ENCODE results near the gene ACE2. TPM values are rescaled to one million over a fixed set of nuclear protein-coding genes. Genes with fewer than 3 reads are reported as not detected.

ACE2 gene
- polyA plus RNA-seq, 1 donor: 428 TPM

DNA sequence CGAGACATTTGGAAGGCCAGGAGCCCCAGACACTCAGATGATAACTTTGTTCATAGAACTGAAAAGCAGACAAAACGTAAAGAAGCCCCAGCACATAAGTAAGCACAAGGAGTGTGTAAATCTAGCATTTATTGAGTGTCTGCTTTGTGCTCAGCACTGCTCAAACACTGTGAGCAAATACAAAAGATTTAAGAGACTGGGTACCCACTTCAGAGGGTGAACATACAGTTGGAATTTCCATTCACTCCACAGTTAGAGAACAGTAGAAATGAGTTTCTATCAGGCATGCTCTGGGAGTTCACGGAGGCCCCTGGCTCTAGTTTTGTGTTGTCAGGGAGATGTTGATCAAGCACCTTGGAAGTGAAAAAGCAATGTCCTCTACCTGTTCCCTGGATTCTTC, 39.8 kb downstream of the ACE2 start:
- Histone ChIP-seq H3K27ac (ENCODE audit: low read length) (no peak overlapping the region), H3K27me3 (ENCODE audit: control insufficient read depth, insufficient read depth, low read length) (no peaks in the 10 kb centered on the region), H3K36me3 (ENCODE audit: control insufficient read depth, insufficient read depth, low read length) (peaks cover 7% of the 10 kb centered on the region), H3K4me3 (ENCODE audit: low read length) (no peak overlapping the region), H3K4me1 (ENCODE audit: control insufficient read depth, insufficient read depth, low read length) (no peaks in the 10 kb centered on the region), H3K9me3 (ENCODE audit: control insufficient read depth, low read depth, low read length) (no peaks in the 10 kb centered on the region)
- no peak for DNase-seq
- WGBS (ENCODE audit: insufficient coverage, low lambda C conversion rate): 80% methylated on average over 1 of the region's 3 CpGs

DNA sequence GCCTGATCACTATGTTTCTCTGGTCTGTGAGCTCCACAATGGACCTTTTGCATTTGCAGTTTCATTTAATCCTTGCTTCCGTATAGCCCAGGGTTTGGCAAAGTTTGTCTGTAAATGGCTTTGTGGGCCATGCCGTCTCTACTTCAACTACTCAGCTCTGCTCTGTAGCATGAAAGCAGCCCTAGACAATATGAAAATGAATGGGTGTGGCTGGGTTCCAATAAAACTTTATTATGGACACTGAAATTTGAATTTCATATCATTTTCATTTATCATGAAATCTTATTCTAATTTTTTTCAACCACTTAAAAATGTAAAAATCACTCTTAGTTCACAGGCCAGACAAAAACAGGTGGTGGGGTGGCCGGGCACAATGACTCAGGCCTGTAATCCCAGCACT, 41.5 kb downstream of the ACE2 start:
- H3K4me3 ChIP-seq (ENCODE audit: low read length): no peak overlapping the region
- no peaks in the 10 kb centered on the region for H3K4me1 ChIP-seq (ENCODE audit: control insufficient read depth, insufficient read depth, low read length)
- H3K27ac ChIP-seq (ENCODE audit: low read length): no peak overlapping the region
- peaks cover 2% of the 10 kb centered on the region for H3K36me3 ChIP-seq (ENCODE audit: control insufficient read depth, insufficient read depth, low read length)
- H3K27me3 ChIP-seq (ENCODE audit: control insufficient read depth, insufficient read depth, low read length): no peaks in the 10 kb centered on the region
- no CpG with 5 or more reads among the region's 3 CpGs for WGBS (ENCODE audit: insufficient coverage, low lambda C conversion rate)
- no peaks in the 10 kb centered on the region for H3K9me3 ChIP-seq (ENCODE audit: control insufficient read depth, low read depth, low read length)
- DNase-seq: no peak

DNA sequence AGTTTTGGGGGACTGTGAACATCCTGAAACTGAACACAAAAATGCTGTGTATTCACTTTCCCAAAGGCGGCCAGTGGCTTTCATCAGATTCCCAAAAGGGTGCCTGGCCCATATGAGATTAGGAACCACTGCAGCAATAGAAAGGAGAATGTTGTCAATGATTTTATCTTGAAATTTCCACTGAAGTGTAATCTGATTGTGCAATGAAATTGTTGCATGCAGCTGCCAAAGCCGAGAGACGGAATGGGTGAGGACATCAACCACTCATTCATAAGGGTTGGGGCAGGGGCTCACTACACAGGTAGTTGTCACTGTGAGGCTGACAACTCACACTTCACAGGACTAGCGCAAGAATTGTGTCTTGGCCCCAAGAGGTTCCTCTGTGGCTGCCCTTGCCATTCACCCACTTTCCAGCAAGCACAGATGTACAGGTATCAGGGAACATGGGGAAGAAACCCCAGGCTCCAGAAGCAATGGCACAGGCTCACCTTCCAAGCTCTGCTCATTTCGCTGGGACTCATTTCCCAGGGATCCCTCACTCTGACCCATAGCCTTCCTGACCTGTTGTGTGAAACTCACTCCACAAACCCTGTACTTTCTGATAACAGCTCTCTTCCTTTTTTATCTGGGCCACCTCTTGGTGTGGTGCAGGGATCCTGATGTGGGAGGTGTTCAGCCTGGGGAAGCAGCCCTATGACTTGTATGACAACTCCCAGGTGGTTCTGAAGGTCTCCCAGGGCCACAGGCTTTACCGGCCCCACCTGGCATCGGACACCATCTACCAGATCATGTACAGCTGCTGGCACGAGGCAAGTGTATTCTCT, 51.4 kb downstream of the ACE2 start:
- DNase-seq: no peak
- no CpG with 5 or more reads among the region's 8 CpGs for WGBS (ENCODE audit: insufficient coverage, low lambda C conversion rate)
- Histone ChIP-seq H3K4me1 (ENCODE audit: control insufficient read depth, insufficient read depth, low read length) (no peaks in the 10 kb centered on the region), H3K36me3 (ENCODE audit: control insufficient read depth, insufficient read depth, low read length) (no peaks in the 10 kb centered on the region), H3K9me3 (ENCODE audit: control insufficient read depth, low read depth, low read length) (no peaks in the 10 kb centered on the region), H3K27me3 (ENCODE audit: control insufficient read depth, insufficient read depth, low read length) (no peaks in the 10 kb centered on the region), H3K27ac (ENCODE audit: low read length) (no peak overlapping the region), H3K4me3 (ENCODE audit: low read length) (no peak overlapping the region)

DNA sequence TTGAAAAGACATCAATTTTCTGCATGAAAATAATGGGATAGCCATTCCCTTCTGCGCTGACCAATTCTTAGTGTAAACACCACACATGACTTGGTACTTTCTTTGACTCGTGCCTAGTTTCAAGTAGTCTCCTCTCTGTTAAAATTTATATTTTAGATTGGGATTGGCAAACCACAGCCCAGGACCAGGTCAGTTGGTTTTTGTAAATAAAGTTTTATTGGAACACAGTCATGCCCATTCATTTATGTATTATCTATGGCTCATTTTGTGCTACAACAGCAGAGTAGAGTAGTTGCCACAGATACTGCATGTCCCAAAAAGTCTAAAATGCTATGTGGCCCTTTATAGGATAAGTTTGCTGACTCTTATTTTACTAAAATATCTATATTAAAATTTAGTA, 53.4 kb downstream of the ACE2 start:
- Histone ChIP-seq H3K36me3 (ENCODE audit: control insufficient read depth, insufficient read depth, low read length) (no peaks in the 10 kb centered on the region), H3K27ac (ENCODE audit: low read length) (no peak overlapping the region), H3K4me3 (ENCODE audit: low read length) (no peak overlapping the region), H3K27me3 (ENCODE audit: control insufficient read depth, insufficient read depth, low read length) (no peaks in the 10 kb centered on the region), H3K9me3 (ENCODE audit: control insufficient read depth, low read depth, low read length) (no peaks in the 10 kb centered on the region), H3K4me1 (ENCODE audit: control insufficient read depth, insufficient read depth, low read length) (no peaks in the 10 kb centered on the region)
- WGBS (ENCODE audit: insufficient coverage, low lambda C conversion rate): no CpG with 5 or more reads among the region's 2 CpGs
- no peak for DNase-seq

DNA sequence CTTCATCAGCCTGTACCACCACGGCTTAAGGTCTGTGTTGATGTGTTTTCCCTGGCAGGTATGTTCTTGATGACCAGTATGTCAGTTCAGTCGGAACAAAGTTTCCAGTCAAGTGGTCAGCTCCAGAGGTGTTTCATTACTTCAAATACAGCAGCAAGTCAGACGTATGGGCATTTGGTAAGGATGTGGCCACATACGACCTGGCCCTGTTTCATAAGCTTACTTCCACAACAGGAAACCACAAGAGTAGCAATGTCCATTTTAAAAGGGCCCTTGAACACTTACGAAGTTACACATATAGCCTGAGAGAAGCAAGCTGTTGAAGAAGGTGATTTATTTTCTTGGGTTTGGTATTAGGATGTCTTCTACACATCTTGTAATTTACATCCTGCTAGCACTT, 54.0 kb downstream of the ACE2 start:
- no peak overlapping the region for H3K27ac ChIP-seq (ENCODE audit: low read length)
- no peak overlapping the region for H3K4me3 ChIP-seq (ENCODE audit: low read length)
- no peaks in the 10 kb centered on the region for H3K36me3 ChIP-seq (ENCODE audit: control insufficient read depth, insufficient read depth, low read length)
- no peaks in the 10 kb centered on the region for H3K27me3 ChIP-seq (ENCODE audit: control insufficient read depth, insufficient read depth, low read length)
- H3K4me1 ChIP-seq (ENCODE audit: control insufficient read depth, insufficient read depth, low read length): no peaks in the 10 kb centered on the region
- H3K9me3 ChIP-seq (ENCODE audit: control insufficient read depth, low read depth, low read length): no peaks in the 10 kb centered on the region
- no peak for DNase-seq
- WGBS (ENCODE audit: insufficient coverage, low lambda C conversion rate): no CpG with 5 or more reads among the region's 5 CpGs

- H3K27ac ChIP-seq (ENCODE audit: low read length): no peak overlapping the region
- no CpG with 5 or more reads among the region's 6 CpGs for WGBS (ENCODE audit: insufficient coverage, low lambda C conversion rate)
- DNase-seq: no peak
- H3K4me1 ChIP-seq (ENCODE audit: control insufficient read depth, insufficient read depth, low read length): no peaks in the 10 kb centered on the region
- no peaks in the 10 kb centered on the region for H3K36me3 ChIP-seq (ENCODE audit: control insufficient read depth, insufficient read depth, low read length)
- H3K27me3 ChIP-seq (ENCODE audit: control insufficient read depth, insufficient read depth, low read length): no peaks in the 10 kb centered on the region
- no peak overlapping the region for H3K4me3 ChIP-seq (ENCODE audit: low read length)
- no peaks in the 10 kb centered on the region for H3K9me3 ChIP-seq (ENCODE audit: control insufficient read depth, low read depth, low read length)
These were observed 70.4 kb downstream of the ACE2 start for GRCh38 chrX:15530318-15530717.

GRCh38 chrX:15529165-15529564, 71.6 kb downstream of the ACE2 start:
- Histone ChIP-seq H3K36me3 (ENCODE audit: control insufficient read depth, insufficient read depth, low read length) (no peaks in the 10 kb centered on the region), H3K4me3 (ENCODE audit: low read length) (no peak overlapping the region), H3K4me1 (ENCODE audit: control insufficient read depth, insufficient read depth, low read length) (no peaks in the 10 kb centered on the region), H3K27ac (ENCODE audit: low read length) (no peak overlapping the region), H3K27me3 (ENCODE audit: control insufficient read depth, insufficient read depth, low read length) (no peaks in the 10 kb centered on the region), H3K9me3 (ENCODE audit: control insufficient read depth, low read depth, low read length) (no peaks in the 10 kb centered on the region)
- no peak for DNase-seq

DNA sequence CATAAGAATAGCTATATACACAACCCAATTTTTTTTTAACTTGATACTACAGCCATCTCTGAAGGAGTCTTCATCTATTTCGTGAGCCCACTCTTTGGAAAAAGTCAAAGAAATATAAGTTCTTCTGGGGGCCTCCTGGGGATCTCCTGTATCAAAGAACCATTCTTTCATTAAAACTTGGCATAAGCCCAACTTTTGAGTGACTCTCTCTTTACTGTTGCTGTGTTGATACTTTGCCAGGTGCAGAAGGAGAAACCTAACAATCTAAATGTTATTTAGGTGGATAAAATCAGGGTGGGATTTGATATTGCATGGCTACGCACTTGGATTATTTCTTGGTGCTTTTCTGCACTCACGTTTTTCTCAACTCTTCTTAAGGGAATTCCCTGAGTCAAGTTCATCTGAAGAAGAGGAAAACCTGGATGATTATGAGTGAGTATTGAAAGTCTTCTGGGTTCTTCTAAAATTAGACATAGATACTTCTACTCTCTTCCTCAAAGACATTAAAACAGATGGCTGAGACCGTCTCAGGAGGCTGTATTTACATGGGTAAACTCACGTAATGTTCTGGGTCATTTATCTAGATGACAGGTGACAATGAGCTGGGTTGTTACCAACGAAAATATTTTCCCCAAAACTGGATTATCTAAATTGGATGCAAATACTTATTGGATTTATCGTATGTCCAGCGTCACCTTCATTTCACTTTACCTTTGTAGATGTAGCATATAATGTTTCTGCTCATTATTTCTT, 74.9 kb downstream of the ACE2 start:
- DNase-seq: no peak
- H3K27ac ChIP-seq (ENCODE audit: low read length): no peak overlapping the region
- no peaks in the 10 kb centered on the region for H3K27me3 ChIP-seq (ENCODE audit: control insufficient read depth, insufficient read depth, low read length)
- no peaks in the 10 kb centered on the region for H3K36me3 ChIP-seq (ENCODE audit: control insufficient read depth, insufficient read depth, low read length)
- H3K4me1 ChIP-seq (ENCODE audit: control insufficient read depth, insufficient read depth, low read length): no peaks in the 10 kb centered on the region
- WGBS (ENCODE audit: insufficient coverage, low lambda C conversion rate): no CpG with 5 or more reads among the region's 8 CpGs
- no peaks in the 10 kb centered on the region for H3K9me3 ChIP-seq (ENCODE audit: control insufficient read depth, low read depth, low read length)
- H3K4me3 ChIP-seq (ENCODE audit: low read length): no peak overlapping the region

- peak in 1 of 2 donors; percentile 12 for DNase-seq
- no peaks in the 10 kb centered on the region for H3K9me3 ChIP-seq (ENCODE audit: control insufficient read depth, low read depth, low read length)
- no peaks in the 10 kb centered on the region for H3K36me3 ChIP-seq (ENCODE audit: control insufficient read depth, insufficient read depth, low read length)
- no peaks in the 10 kb centered on the region for H3K27me3 ChIP-seq (ENCODE audit: control insufficient read depth, insufficient read depth, low read length)
- H3K27ac ChIP-seq (ENCODE audit: low read length): no peak overlapping the region
- H3K4me1 ChIP-seq (ENCODE audit: control insufficient read depth, insufficient read depth, low read length): no peaks in the 10 kb centered on the region
- H3K4me3 ChIP-seq (ENCODE audit: low read length): no peak overlapping the region
These were observed 76.3 kb downstream of the ACE2 start for GRCh38 chrX:15524417-15524816.

- Histone ChIP-seq H3K4me1 (ENCODE audit: control insufficient read depth, insufficient read depth, low read length) (no peaks in the 10 kb centered on the region), H3K36me3 (ENCODE audit: control insufficient read depth, insufficient read depth, low read length) (no peaks in the 10 kb centered on the region), H3K27ac (ENCODE audit: low read length) (no peak overlapping the region), H3K27me3 (ENCODE audit: control insufficient read depth, insufficient read depth, low read length) (no peaks in the 10 kb centered on the region), H3K9me3 (ENCODE audit: control insufficient read depth, low read depth, low read length) (no peaks in the 10 kb centered on the region), H3K4me3 (ENCODE audit: low read length) (no peak overlapping the region)
- DNase-seq: no peak
These were observed 77.7 kb downstream of the ACE2 start for GRCh38 chrX:15523088-15523487.

GRCh38 chrX:15522464-15522863, 78.3 kb downstream of the ACE2 start:
- WGBS (ENCODE audit: insufficient coverage, low lambda C conversion rate): 100% methylated on average over 1 of the region's 3 CpGs
- no peaks in the 10 kb centered on the region for H3K36me3 ChIP-seq (ENCODE audit: control insufficient read depth, insufficient read depth, low read length)
- H3K27ac ChIP-seq (ENCODE audit: low read length): no peak overlapping the region
- no peaks in the 10 kb centered on the region for H3K4me1 ChIP-seq (ENCODE audit: control insufficient read depth, insufficient read depth, low read length)
- no peaks in the 10 kb centered on the region for H3K9me3 ChIP-seq (ENCODE audit: control insufficient read depth, low read depth, low read length)
- no peaks in the 10 kb centered on the region for H3K27me3 ChIP-seq (ENCODE audit: control insufficient read depth, insufficient read depth, low read length)
- no peak for DNase-seq
- no peak overlapping the region for H3K4me3 ChIP-seq (ENCODE audit: low read length)
